GM18909 (cell line): ENCODE data around the gene NAP1L5.

Experiments
- ATAC-seq: cut with Tn5 transposase; IDR thresholded peaks from one replicate; pipeline ENCODE4 v1.9.1; 2021; ENCODE audit warnings: mild to moderate bottlenecking; ENCODE audit not compliant: unreplicated experiment, poor library complexity

Gene NAP1L5, protein sequence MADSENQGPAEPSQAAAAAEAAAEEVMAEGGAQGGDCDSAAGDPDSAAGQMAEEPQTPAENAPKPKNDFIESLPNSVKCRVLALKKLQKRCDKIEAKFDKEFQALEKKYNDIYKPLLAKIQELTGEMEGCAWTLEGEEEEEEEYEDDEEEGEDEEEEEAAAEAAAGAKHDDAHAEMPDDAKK

DNA sequence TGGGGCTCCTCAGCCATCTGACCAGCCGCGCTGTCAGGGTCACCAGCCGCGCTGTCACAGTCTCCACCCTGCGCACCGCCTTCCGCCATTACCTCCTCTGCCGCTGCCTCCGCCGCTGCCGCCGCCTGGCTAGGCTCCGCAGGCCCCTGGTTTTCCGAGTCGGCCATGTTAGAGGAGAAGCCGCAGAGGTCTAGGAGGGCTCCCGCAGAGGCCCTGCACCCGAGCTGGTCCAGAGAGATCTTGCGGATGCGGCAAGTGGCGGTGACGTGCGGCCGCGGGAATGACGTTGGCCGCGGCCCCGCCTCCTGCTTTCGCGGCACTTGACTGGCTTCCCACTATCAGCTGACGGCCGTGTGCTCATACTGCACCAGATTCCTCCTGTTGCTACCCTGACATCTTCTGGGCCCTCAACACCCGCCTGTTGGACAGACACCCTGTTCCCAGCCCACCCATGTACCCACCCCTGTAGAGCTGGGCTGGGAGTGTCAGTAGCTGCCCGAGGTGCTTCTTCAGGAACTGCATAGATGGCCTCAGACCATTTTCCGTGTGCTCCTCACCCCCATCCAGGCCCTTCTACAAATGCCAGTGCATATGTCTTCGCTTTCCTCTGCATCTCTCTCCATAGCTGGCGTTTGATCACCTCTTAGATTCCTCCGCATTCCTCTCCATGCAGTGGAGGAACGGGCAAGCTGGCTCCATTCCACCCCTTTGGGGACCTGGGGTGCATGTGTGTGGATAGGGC is at the start of gene NAP1L5:
Gene NAP1L5 (minus strand): TSS at position 242 of the 742 bp plus-strand sequence. CDS start 75 bp downstream, at position 167.
- ATAC-seq: peak; percentile 92

DNA sequence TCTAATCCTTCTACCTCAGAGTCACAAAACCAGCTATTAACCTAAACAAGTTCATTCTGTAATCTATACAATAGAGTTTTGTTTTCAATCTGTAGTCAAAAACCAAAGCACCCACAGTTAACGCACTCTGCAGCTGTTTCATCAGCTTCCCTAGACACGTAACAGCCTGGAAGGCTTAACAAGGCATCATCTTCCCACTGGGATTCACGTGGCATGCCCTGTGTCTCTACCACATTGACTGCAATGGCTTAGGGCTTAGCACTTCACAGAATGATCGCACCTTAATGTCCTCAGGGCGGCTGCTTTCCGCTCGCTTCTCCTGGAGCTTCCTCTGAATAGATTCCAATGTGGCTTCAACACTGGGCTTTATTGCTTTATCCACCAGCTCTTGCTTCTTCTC is 49.7 kb upstream of the NAP1L5 start:
- ATAC-seq: no peak

DNA sequence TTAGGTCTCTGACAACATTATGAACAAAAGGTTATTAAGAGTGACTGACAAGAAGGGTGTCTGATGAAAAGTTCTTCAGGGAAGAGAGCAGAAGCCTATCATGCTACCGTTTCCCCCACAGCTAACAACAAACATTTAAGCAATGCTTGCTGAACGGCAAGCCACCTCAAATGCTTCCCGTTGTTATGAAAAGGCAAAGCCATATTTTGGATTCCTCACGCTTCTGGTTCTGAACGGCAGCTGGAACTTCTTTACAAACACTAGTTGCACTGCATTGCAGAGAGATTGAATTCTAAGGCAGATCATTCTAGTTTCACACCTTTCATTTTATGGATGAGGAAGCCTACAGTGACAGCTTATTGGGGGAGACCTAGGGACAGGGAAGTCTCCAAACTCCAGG is 48.6 kb upstream of the NAP1L5 start:
- no peak for ATAC-seq

DNA sequence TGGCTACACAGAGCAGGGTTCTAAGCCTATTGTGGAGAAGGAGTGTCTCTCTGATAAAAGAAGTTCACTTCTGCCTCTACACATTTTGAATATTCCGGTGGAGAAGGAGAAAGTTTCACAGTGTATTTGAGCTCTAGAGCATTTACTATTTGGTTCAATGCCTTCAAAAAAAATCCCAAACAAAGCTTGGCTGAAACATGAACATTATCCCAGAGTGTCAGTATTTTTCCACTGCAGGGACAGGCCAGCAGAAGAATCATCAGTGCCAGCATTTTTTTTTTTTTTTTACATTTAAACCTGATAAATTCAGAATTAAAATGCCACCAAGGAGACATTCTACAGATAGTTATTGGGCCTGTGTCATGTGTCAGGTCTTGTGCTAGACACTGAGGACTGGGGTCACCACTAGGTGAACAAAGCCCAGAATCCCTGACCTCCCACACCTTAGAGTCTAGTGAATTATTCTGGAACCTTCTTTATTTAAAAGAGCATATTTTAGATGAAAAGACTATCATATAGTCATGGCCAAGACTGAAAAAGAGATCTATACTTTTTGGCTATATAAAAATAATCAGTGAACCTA is 48.0 kb upstream of the NAP1L5 start:
- ATAC-seq: no peak

DNA sequence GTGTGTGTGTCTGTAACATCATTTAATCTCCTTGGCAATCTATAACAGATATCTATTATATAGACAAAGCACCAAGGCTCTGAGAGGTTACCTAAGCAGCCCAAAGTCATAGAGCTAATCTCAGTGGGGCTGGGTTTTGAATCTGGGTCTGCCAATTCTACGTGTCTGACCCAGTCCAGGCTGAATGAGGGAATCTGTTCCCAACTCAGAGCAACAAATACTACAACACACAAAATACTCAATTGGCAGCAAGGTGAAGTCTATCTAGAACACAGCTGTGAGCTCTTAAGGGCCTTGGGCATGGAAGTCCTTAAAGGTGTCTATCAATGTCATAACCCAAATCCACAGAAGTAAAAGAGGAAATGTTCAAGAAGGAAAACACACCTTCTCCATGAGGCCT is 47.5 kb upstream of the NAP1L5 start:
- ATAC-seq: no peak

DNA sequence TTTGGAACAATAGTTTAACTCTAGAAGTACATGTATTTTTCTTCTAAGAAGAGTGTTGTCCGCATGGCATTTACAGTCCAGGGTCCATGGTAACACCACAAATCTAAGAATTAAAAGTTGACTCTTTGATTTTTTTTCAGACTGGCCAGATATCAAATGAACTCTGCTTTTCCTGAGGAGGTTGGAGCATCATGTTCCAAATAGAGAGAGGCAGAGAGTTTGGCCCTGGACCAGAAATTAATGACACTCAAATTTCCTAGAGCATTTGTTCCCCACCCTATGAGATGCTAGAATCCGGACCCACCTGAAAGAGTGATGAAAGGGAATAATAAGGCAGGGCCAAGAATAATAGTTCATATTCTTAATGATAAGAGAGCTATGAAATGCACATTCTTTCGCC is 47.0 kb upstream of the NAP1L5 start:
- no peak for ATAC-seq

DNA sequence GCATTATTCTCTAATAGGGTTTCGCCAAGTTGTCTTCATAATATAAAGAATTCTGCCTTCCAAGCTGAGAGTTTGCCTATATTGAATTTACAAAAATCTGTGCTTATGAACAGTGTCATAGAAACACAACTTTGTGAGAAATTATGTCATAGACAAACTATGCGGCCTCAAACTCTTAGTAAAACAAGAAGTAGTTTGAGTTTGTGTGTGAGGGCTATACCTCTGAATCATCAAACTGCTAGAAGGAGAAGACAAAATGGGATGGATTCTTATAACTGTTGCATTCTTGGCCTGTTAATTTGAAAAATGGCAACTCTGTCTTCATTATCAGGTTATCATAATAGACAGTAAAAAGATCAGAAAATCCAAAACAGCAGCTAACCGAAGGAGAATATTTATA is 46.1 kb upstream of the NAP1L5 start:
- ATAC-seq: no peak

DNA sequence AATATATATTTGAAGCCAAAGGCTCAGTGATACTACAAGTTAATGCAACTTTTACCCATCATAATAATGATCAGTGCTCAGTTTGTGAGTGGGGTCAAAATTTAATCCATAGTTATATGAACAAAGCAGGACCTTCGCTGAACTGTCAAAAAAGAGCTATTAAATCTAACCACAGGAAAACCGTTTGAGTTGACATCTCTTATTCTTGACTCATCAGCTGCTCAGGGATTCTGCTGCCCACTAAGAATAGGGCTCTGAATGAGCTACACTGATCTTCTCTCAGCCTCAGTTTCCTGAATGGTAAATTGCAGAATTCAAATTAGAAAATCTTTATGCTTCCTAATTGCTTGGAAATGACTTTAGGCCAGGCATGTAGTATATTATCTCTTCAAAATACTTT is 44.9 kb upstream of the NAP1L5 start:
- ATAC-seq: no peak

DNA sequence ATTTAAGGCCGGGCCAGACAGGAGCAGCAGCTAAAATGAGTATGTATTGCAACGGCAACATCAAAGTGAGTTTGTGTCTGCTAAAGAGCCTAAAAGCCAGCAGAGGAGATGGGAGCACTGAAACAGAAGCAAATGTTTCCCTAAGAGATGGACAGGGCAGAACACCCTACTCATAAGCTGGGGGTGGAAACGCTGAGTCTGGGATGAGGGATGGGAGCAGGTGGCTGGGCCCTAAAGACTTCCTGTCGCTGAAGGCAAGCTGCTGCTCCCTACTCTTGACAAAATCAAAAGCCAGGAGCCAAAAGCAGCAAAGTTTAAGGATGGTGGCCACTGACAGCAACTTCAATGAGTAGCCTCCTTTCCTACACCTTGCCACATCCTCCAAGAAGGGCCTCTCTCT is 40.6 kb upstream of the NAP1L5 start:
- no peak for ATAC-seq

DNA sequence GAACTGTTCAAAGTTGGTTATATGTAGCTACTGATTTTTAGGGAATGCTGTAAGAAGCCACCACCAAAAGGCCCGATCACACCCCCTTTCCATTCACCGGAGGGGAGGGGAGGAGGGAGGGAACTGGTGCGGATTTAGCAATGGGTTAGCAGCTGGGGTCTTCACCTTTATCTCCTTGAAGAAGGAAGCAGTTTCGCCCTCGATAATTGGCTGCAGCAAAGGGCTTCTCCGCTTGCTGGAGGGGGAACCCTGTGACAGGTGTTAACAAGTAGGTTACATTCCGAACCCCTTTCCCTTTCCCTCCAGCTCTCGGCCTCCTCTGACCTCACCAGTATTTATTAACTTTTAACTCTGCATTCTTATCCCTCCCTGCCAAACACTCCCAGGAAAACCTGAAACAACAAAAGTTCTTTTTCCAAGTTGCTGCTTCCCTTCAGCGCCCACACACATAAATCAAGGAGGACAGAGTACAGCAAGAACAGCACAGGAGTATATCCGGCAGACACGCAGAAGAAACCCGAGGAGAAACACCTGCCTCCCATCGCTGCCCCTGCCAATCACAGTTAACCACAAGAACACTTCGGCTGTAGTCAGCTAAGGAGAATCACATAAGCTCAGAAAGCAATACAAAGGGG is 39.8 kb upstream of the NAP1L5 start:
- peak; percentile 96 for ATAC-seq

DNA sequence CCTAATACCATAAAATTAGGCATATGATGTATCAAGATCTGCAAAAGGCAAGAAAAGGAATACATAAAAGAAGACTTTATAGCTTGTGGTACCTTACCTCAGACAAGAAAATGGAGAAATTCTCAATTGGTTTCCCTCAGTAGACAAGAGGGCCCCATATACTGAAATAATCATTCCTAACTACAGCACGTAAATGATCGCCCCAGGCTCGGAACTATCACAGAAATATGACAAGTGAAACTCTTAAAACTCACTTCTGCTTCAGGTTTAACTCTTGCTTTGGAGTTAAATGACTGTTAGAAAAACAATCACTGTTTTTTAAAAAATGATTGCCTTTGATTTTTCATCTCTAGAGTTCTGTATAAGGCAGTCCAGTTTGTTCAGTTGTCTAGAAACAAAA is 38.6 kb upstream of the NAP1L5 start:
- no peak for ATAC-seq

DNA sequence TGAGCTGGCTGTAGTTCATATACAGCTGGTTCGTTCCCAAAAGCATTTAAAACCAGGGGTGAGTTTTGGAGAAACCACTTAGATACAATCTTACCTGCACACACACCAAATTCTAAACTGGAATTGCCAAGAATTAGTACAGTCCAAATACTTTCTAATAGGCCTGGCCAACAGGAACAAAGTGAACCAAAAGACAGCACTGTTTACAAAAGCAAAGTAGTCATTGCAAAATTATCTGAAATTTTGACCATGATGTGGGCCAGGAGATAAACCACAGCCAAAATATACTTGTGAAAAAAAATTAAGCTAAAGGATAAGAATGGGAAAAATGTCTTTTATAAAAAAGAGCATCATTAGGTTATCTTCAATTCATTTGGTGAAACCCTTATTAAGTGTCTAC is 37.9 kb upstream of the NAP1L5 start:
- no peak for ATAC-seq

DNA sequence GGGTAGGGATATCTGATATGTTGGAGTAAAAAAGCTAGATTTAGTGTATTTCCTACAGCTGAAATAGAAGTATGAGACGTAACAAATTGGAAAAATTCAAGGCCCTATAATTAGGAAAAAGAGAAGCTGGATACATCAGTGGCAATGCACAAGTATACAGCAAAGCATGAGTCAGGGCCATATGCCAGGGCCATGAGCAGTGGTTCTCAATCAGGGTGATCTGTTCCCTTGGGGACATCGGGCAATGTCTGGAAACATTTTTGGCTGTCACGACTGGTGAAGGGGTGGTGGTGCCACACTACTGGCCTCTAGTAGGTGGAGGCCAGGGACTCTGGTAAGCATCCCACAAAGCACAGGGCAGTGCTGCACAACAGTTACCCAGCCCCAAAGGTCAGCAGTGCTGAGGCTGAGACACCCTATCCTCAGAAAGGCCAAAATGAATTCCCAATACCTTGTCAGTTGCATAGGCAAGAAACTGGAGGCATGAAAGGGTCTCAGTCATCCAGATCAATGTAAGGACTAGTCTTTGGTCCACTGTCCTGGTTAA is 36.8 kb upstream of the NAP1L5 start:
- ATAC-seq: no peak

DNA sequence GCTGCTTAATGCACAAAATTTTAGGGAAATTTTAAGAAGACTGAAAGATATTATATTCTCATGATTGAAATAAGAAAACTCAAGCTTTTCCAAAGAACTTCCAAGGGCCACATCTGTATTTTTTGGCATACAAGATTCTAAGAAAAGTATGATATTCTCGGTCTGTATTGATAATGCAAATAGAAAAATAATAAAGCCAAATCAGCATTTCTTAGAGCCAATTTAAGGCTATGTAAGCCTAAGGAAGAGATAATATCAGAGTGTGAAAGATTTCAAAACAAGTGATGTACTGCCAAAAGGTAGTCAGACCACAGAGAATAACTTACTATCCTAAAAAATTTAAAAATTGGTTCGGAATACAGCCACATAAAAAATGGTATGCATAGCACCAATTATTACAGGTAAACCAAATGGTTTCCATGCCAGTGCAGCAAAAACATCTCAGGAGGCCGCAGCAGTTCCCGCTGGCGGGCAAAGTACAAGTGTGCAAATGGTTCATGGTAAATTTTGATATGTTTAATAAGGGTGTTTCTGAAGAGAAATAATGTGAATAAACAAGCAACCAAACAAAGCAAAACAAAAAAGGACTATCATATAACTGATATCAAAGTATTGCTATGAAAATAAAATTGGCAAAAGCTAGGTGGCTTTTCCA is 35.2 kb upstream of the NAP1L5 start:
- ATAC-seq: no peak

DNA sequence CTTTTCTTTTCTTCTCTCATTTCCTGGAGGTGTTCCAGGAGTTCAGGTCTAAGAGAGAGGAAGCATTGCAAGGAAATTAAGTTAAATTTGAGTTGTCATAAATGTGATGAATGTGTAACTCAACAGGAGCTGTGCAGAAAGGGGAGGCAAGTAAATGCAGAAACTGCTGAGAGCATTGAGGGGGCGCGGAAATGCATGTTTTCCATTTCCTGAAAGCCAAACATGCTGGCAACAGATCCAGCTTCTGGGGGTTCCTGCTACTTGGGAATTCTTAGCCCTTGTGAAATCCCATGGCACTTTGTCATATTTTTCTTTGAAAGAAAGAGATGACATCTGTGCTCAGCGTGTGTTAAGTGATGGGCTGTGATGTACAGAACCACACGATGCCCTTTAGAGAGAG is 33.8 kb upstream of the NAP1L5 start:
- no peak for ATAC-seq

DNA sequence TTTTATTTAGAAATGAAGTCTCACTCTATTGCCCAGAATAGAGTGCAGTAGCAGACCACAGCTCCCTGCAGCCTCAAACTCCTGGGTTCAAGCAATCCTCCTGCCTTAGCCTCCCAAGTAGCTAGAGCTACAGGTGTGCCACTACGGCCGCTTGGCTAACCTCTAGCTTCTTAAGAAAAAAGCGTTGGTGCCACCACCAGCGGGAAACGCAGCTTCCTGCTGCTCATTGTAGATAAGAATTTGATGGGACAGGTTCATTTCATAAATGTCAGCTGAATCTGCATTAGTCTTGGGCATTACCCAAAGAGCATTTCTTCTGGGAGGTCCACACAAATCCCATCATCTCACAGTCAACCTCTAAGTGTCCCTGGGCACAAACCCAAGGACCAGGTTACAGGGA is 33.2 kb upstream of the NAP1L5 start:
- ATAC-seq: no peak

DNA sequence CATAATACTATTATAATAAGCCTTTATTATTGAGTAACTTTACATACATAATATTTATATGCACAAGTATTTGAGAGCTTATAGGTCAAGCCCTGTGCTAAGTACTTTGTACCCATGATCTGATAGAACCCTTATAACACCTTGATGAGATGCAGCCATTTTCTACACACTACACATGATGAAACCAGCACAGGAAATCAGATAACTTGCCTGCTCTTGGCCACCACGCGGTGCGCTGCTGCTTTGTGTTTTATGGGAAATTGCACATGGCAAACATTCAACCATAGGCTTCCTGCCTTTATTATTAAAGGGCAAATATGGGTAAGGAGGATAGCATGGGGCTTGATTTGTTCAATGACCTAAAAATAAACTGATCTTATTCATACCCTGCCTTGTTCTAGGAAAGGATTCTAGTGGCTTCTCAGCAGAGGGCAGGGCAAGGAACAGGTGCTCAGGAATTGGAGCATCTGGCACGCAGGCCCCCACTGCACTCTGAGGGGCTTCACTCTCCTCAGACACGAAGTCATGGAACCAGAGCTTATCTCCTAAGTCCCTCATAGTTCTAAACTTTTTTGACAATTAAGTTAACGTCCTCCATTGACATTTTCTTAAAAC is 31.6 kb upstream of the NAP1L5 start:
- ATAC-seq: no peak

DNA sequence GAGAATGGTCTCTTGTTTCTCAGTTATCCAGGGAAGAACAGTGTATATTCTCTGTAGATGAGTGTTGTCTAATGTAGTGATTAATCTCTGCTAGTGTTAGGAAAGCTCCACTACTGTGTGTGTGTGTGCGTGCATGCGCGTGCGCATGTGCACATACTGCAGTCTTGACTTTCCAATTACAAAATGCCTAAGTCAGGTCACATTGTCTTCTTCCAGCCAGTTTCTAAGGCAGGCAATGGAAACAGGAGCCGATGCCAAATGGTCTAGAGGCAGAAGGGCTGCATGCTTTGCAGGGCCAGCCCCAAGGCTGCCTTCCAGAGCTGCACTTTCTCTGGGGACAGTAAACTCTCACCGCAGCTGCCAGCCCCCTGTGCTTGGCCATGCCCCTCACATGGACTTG is 30.5 kb upstream of the NAP1L5 start:
- no peak for ATAC-seq

DNA sequence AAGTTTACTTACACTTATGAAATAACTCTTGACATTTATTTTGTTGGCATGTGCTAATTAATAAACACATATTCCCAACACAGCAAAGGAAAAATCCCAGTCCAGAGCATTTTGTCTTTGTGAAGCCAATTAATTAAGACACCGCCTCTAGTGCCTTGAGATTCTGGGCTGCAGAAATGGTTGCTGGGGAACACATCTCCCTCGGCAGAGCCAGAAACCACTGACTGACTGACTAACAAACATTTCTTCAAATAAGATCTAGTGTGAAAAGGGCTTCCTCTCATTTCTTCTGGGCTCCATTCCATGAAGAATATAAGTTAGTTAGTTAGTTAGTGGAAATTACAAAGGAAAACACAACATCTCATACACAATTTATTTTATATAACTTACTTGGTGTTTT is 28.4 kb upstream of the NAP1L5 start:
- ATAC-seq: no peak

DNA sequence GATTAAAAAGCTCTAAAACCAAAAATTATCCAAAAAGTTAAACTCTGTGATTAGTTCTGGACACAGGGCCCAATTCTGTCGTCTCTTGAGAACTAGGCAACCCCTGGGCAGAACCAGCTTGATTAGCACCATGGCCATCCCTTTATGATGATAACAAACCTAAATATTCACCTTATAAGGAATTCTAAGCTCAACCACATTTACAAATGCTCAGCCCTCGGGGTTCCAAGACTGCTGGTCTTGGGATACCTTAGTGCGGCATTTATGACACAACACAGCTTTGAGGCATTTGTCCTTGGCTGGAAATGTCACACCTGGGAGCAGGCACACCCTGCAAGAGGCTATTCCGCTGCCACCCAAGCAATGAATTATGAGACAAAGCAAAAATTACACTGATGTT is 27.5 kb upstream of the NAP1L5 start:
- ATAC-seq: no peak
